Kidney tubule cell (primary cell): Measurements from ENCODE around the gene TXN.
"Not testable (repeated sequence)": the region's sequence is repeated elsewhere in the genome, so short reads cannot be mapped to it uniquely, and the experiment has no call there.

Experiments used
- DNase-seq: peaks from one replicate; pipeline ENCODE4 v3.0.0-alpha.2; 2018; ENCODE audit warnings: low spot score

TXN gene

DNA sequence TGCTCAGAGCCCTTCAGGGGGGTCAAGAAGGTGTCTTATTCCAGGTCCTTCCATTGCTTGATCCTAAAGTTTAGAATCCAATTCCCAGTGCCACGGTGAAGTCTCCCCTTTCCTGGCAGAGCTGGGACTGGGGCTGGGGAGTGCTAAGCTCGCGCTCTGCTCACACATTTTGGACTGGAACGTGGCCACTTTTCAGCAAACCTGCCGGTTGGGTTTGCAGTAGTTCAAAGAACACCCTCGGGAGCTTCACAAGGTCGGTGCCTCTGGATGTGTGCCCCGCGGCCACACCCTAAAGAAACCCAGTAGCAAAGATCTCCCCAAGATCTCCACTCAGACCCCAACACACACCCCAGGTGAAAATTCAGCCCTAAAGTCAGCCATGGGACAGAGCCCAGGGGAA lies 48.3 kb downstream of the TXN start, which contains the start of gene C9orf152:
C9orf152 (minus strand) TSS at position 129 of the 400 bp plus-strand sequence. CDS start 580 bp downstream, outside the sequence.
- no peak for DNase-seq

DNA sequence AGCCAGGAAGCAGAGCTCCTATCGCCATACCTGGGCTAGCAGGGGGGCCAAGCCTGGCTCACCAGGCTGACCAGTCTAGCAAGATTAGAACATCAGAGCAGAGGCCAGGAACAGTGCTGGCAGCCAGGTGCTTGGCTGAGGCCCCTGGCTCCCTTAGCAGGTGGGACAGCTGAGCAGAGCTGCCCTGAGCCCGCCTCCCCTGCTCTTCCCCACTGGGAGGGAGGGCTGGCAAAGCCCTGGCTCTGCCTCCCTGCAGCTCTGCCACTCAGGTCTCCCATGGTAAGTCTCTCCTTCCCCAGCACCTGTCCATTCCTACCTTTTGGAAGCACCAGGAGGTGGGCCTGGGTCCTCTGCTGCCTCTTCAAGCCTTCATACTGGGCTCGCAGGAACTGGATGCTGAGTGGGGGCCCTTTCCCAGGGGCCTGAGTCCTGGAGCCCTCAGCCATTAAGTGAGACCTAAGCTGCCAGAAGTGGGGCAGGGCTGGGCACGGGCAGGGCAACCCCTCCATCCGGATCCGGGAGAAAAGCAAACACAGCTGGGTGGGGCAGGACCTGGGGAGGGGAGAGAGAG lies 49.2 kb downstream of the TXN start:
- no peak for DNase-seq

DNA sequence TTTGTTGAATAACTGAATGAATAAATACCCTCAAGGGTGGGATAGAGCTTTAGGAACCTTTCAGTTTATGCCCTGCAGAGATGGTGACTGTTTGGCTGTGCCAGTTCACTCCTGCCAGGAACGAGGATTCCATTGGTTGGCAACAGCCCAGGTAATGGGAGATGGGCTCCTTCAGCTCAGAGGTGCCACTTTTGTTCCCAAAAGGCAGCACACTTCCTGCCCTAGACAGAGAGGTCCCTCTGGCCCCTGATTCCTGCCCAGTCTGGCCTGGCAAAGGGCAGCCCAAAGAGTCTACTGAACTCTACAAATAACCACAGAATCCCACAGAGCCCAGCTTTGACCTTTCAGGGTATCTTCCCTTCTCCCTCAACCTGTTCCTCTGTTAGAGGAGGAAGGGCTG lies 49.9 kb downstream of the TXN start:
- no peak for DNase-seq

DNA sequence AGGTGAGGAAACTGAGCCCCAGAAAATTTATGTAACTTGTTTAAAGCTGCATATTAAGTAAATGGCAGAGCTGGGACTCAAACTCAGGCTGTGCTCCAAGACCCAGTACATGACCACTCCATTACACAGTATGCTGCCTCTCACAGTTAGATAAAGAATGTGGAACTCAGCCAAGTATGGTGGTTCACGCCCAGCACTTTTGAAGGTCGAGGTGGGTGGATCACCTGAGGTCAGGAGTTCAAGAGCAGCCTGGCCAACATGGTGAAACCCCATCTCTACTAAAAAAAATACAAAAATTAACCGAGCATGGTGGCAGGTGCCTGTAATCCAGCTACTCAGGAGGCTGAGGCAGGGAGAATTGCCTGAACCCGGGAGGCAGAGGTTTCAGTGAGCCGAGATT lies 50.7 kb downstream of the TXN start:
- DNase-seq: not testable (repeated sequence)

DNA sequence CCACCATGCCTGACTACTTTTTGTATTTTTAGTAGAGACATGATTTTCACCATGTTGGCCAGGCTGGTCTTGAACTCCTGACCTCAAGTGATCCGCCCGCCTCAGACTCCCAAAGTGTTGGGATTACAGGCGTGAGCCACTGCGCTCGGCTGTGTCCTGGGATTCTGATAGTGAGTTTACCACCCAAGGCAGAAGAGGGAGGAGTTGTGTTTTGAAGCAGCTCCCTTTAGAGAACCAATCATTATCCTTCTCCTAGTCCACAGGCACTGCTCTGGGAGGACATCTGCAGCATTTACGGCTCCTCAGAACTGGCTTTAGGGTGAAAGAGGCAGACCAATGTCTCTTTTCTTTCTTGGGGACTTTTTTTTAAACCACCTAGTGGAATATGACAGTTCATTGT lies 54.1 kb downstream of the TXN start:
- no peak for DNase-seq

DNA sequence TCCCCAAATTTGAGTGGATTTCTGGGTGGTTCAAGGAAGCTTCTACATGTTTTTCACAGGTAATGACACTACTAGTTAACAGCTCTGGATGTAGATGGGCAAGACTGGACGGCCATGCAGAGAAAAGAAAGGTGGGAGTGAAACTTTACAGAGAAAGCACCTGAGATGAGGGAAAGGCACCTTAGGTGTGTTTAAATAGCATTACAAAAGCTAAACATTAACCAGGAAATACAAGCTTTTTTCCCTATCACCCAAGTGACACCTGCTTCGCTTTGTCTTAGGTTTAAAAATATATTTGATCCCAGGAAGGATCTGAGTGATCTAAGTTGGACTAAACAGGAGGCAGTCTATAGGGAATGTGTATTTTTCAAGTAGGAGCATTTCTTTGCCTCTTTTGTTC lies 56.7 kb downstream of the TXN start:
- DNase-seq: peak; percentile 35

DNA sequence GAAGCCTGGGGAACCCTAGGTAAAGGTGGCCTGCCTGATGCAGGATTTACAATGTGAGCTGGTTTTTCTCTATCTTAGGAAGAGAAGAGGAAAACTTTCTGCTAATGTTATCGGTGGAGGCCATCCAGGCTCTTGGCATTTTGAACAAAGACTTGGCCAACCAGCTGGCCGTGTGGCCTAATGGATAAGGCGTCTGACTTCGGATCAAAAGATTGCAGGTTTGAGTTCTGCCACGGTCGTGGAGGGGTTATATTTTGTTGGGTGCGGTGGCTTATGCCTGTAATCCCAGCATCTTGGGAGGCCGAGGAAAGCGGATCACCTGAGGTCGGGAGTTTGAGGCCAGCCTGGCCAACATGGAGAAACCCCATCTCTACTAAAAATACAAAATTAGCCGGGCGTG lies 58.0 kb downstream of the TXN start:
- DNase-seq: no peak

DNA sequence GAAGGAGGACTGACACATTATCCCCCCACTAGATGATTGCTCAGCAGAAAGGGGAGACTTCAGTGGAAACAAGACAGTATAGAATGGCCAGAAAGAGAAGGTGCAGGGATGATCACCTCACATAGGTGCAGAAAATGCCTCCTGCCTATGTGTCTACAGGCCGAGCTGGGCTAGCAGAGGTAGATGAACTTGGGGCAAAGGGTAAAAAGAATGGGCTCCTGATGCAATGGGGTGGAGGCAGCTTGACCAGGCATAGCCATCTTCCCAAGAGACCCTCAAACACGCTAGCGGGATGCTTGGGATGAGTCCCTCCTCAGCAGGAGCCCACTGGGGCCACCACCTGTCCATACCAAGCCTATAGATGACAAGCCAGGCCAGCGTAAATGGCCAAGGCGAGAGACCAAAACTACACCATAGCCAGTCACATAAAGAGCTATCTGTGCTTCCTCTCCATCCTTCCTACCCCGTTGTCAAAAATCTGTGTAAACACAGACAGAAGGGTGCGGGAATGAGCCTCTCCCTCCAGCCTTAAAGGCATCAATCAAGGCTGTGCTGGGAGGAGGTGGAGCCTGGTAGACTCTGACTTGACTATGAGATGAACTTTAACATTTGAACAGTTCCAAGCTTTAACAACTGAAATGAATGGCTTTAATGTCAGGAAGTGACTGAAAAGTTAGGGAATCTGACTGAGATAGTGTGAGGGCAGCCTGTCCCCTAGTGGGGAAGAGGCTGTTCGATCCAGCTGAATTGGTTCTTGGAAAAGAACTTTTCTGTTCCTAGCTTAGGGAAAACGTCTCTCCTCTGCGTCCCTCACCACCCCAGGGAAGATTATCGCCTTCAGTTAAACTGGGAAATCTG lies 58.7 kb downstream of the TXN start:
- no peak for DNase-seq

DNA sequence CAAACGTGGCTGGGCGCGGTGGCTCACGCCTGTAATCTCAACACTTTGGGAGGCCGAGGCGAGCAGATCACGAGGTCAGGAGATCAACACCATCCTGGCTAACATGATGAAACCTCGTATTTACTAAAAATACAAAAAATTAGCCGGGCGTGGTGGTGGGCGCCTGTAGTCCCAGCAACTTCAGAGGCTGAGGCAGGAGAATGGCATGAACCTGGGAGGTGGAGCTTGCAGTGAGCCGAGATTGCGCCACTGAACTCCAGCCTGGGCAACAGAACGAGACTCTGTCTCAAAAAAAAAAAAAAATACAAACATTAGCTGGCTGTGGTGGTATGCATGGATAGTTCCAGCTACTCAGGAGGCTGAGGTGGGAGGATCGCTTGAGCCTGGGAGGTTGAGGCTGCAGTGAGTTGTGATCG lies 60.2 kb downstream of the TXN start:
- not testable (repeated sequence) for DNase-seq
